DOHH2 (cell line): ENCODE data around the gene NAPEPLD.
"Not testable (repeated sequence)": the region's sequence is repeated elsewhere in the genome, so short reads cannot be mapped to it uniquely, and the experiment has no call there.

Experiments used
- H3F3A ChIP-seq: fragments of 200-600 bp; sonication (generic), shearing (Covaris generic); 2 replicates; pipeline ENCODE4 v1.6.0; 2016; ENCODE audit warnings: antibody characterized with exemption, mild to moderate bottlenecking; ENCODE audit not compliant: control insufficient read depth, insufficient read depth
- H3K27ac ChIP-seq: fragments of 200-600 bp; sonication (generic); 2 replicates; pipeline ENCODE4 v1.5.1; 2014; ENCODE audit warnings: low read depth, mild to moderate bottlenecking, low read length, moderate library complexity
- H3K27me3 ChIP-seq: fragments of 200-600 bp; sonication (generic); 2 replicates; pipeline ENCODE4 v1.6.1; 2014; ENCODE audit warnings: mild to moderate bottlenecking, low read length, mixed read lengths; ENCODE audit not compliant: control insufficient read depth
- H3K36me3 ChIP-seq: fragments of 200-600 bp; sonication (generic); 2 replicates; pipeline ENCODE4 v1.6.1; 2014; ENCODE audit warnings: mild to moderate bottlenecking, low read length, moderate library complexity, mixed read lengths; ENCODE audit not compliant: control insufficient read depth
- H3K4me1 ChIP-seq: fragments of 200-600 bp; sonication (generic); 2 replicates; pipeline ENCODE4 v1.6.1; 2014; ENCODE audit warnings: mild to moderate bottlenecking, low read length, mixed read lengths; ENCODE audit not compliant: control insufficient read depth
- H3K4me2 ChIP-seq: fragments of 200-600 bp; sonication (generic); 2 replicates; pipeline ENCODE4 v1.6.0; 2014; ENCODE audit warnings: mild to moderate bottlenecking, low read length, moderate library complexity
- H3K4me3 ChIP-seq: fragments of 200-600 bp; sonication (generic); 2 replicates; pipeline ENCODE4 v1.5.1; 2014; ENCODE audit warnings: mild to moderate bottlenecking, low read length, mixed read lengths
- H3K79me2 ChIP-seq: fragments of 200-600 bp; sonication (generic); 2 replicates; pipeline ENCODE4 v1.6.1; 2014; ENCODE audit warnings: mild to moderate bottlenecking, low read length, mixed read lengths; ENCODE audit not compliant: control insufficient read depth
- H3K9me2 ChIP-seq: fragments of 200-600 bp; sonication (generic); replicated peaks from 2 replicates; pipeline ENCODE4 v1.6.1; 2014; ENCODE audit warnings: mild to moderate bottlenecking, low read length, mixed read lengths; ENCODE audit not compliant: control insufficient read depth
- H3K9me3 ChIP-seq: fragments of 200-600 bp; sonication (generic); 2 replicates; pipeline ENCODE4 v1.6.1; 2014; ENCODE audit warnings: antibody characterized with exemption, low read length, mixed read lengths; ENCODE audit not compliant: control insufficient read depth, insufficient read depth
- H4K20me1 ChIP-seq: fragments of 200-600 bp; sonication (generic); 2 replicates; pipeline ENCODE4 v1.6.0; 2014; ENCODE audit warnings: low read depth, mild to moderate bottlenecking, antibody characterized with exemption, low read length, moderate library complexity; ENCODE audit not compliant: control insufficient read depth, insufficient read depth
- EZH2phosphoT487 ChIP-seq: fragments of 200-600 bp; sonication (generic); IDR thresholded peaks from 2 replicates; pipeline ENCODE4 v1.6.1; 2017; ENCODE audit warnings: borderline replicate concordance, mild to moderate bottlenecking, antibody characterized with exemption, low read length, moderate library complexity, mixed read lengths
- TF ChIP-seq, protein P1 (sequence below): fragments of 200-600 bp; sonication (generic); IDR thresholded peaks from one replicate; pipeline ENCODE4 v1.5.1; 2014; ENCODE audit warnings: antibody characterized with exemption, mild to moderate bottlenecking, low read depth, low read length; ENCODE audit not compliant: poor library complexity, severe bottlenecking

The NAPEPLD gene

DNA sequence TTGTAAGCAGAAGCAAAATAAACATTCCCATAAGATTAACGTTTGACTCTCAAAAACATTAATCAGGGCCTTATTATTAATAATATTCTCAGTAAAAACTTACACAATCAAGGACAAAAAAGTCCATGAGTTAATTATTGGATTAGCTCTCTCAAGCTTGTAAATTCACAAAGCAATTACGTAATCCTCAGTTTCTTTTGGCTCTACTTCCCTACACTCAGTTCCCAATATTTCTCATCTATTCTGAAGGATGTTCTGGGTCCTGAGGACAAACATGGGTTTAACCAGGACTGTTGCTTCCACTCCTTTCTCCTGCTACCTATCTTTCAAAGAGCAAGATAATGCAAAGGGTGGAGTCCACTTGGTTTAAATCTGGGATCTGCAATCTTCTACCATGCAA, 89.4 kb downstream of the NAPEPLD start:
- peaks cover 48% of the 10 kb centered on the region for H3K4me1 ChIP-seq
- no peaks in the 10 kb centered on the region for H4K20me1 ChIP-seq
- H3K36me3 ChIP-seq: no peaks in the 10 kb centered on the region
- TF ChIP-seq, protein P1, sequence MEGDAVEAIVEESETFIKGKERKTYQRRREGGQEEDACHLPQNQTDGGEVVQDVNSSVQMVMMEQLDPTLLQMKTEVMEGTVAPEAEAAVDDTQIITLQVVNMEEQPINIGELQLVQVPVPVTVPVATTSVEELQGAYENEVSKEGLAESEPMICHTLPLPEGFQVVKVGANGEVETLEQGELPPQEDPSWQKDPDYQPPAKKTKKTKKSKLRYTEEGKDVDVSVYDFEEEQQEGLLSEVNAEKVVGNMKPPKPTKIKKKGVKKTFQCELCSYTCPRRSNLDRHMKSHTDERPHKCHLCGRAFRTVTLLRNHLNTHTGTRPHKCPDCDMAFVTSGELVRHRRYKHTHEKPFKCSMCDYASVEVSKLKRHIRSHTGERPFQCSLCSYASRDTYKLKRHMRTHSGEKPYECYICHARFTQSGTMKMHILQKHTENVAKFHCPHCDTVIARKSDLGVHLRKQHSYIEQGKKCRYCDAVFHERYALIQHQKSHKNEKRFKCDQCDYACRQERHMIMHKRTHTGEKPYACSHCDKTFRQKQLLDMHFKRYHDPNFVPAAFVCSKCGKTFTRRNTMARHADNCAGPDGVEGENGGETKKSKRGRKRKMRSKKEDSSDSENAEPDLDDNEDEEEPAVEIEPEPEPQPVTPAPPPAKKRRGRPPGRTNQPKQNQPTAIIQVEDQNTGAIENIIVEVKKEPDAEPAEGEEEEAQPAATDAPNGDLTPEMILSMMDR: no peak
- no peak for TF ChIP-seq EZH2phosphoT487
- H3K4me3 ChIP-seq: no peak overlapping the region
- peaks cover 6% of the 10 kb centered on the region; the same call in 1 of the 2 replicates for H3F3A ChIP-seq
- no peaks in the 10 kb centered on the region for H3K79me2 ChIP-seq
- H3K9me3 ChIP-seq: no peaks in the 10 kb centered on the region
- H3K4me2 ChIP-seq: no peak overlapping the region
- H3K27ac ChIP-seq: no peak overlapping the region
- no peaks in the 10 kb centered on the region for H3K27me3 ChIP-seq
- H3K9me2 ChIP-seq: no peaks in the 10 kb centered on the region

DNA sequence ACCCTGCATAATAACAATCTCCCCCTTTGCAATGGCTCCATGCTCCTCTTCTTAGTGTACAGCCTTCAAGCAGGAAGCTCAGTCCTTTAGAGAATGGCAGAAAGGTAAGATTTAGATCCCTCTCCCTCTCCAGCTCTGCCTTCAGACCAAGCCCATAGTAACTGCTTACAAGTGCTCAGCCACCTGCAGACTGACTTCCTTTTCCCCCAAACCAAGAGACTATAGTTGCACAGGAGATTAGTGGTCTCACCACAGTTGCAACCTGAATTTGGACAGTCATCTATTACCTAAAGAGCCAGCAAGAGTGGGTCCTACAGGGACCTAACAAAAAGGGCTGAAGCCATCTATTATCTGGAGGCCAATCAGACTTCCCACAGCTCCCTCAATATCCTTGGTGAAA, 90.8 kb downstream of the NAPEPLD start:
- Histone ChIP-seq H3K9me3 (no peaks in the 10 kb centered on the region), H3K36me3 (no peaks in the 10 kb centered on the region), H3K4me3 (no peak overlapping the region; the same call in 1 of the 2 replicates), H3K27ac (no peak overlapping the region), H3K4me1 (peaks cover 48% of the 10 kb centered on the region), H3K79me2 (no peaks in the 10 kb centered on the region), H3K9me2 (no peaks in the 10 kb centered on the region), H4K20me1 (no peaks in the 10 kb centered on the region), H3K4me2 (peak overlapping the region; percentile 23), H3F3A (peaks cover 4% of the 10 kb centered on the region; the same call in 1 of the 2 replicates), H3K27me3 (no peaks in the 10 kb centered on the region)
- TF ChIP-seq, protein P1: no peak
- TF ChIP-seq EZH2phosphoT487: no peak

DNA sequence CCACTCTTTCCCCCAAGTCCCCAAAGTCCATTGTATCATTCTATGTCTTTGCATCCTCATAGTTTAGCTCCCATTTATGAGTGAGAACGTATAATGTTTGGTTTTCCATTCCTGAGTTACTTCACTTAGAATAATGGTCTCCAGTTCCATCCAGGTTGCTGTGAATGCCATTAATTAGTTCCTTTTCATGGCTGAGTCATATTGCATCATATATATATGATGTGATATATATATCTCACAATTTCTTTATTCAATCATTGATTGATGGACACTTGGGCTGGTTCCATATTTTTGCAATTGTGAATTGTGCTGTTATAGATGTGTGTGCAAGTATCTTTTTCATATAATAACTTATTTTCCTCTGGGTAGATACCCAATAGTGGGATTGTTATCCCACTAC, 92.9 kb downstream of the NAPEPLD start:
- not testable (repeated sequence) for H3K4me3 ChIP-seq, H3K27me3 ChIP-seq, H3K9me2 ChIP-seq, H3K4me2 ChIP-seq, H4K20me1 ChIP-seq, H3K36me3 ChIP-seq, H3F3A ChIP-seq, H3K9me3 ChIP-seq, H3K79me2 ChIP-seq, H3K27ac ChIP-seq
- H3K4me1 ChIP-seq: peaks cover 34% of the 10 kb centered on the region

DNA sequence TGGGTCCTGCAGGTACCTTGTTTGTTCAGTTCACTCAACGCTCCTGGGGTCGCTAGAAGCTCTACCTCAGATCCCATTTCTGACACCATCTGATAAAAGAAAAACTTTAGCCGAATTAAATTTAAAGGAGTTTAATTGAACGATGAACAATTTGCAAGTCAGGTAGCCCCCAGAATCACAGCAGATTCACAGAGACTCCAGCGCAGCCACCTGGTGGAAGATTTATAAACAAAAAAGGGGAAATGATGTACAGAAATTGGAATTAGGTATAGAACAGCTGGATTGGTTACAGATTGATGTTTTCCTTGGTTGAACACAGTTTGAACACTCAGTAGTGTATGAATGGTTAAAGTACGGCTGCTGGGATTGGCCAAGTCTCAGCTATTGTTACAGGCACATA, 97.4 kb downstream of the NAPEPLD start:
- Histone ChIP-seq H3K4me1 (no peaks in the 10 kb centered on the region), H3K27me3 (no peaks in the 10 kb centered on the region), H3F3A (no peaks in the 10 kb centered on the region)

More for the DNA sequence above, 97.4 kb downstream of the NAPEPLD start:
- Histone ChIP-seq H3K79me2 (no peaks in the 10 kb centered on the region), H3K36me3 (peaks cover 5% of the 10 kb centered on the region; the same call in 1 of the 2 replicates), H3K9me3 (peaks cover 25% of the 10 kb centered on the region; the same call in 1 of the 2 replicates), H3K4me3 (no peak overlapping the region), H3K4me2 (no peak overlapping the region), H3K27ac (no peak overlapping the region), H4K20me1 (no peaks in the 10 kb centered on the region), H3K9me2 (no peaks in the 10 kb centered on the region)
- no peak for TF ChIP-seq EZH2phosphoT487
- TF ChIP-seq, protein P1: no peak
